ENCODE measurements around the gene CABLES1. TPM values are rescaled to one million over a fixed set of nuclear protein-coding genes. Genes with fewer than 3 reads are reported as not detected.
A peak's percentile ranks its signal among the peaks of the same experiment; 100 is the strongest.

The CABLES1 gene
- total RNA-seq, 1 donor from 2014 or later, result 39.3 TPM

- DNase-seq (ENCODE audit: extremely low spot score in 2 of 2), result no peak
- Histone ChIP-seq H3K27me3 (no peaks in the 10 kb centered on the region), H3K27ac (peak overlapping the region; percentile 79), H3K4me3 (no peak overlapping the region), H3K9me3 (no peaks in the 10 kb centered on the region), H3K36me3 (no peaks in the 10 kb centered on the region), H3K4me1 (peaks cover 62% of the 10 kb centered on the region)
- intact Hi-C loops (cut with DNase I), result loop anchor here (10.0 kb wide), 1 partner anchor 98 kb away; the partner anchor contains the start of gene CABLES1
- TF ChIP-seq POLR2AphosphoS5 (IDR thresholded peaks at IDR 0.05; ENCODE audit: insufficient read depth in 1 of 2, low read depth in 1 of 2) (no peak), CTCF (IDR thresholded peaks at IDR 0.05) (no peak), POLR2A (IDR thresholded peaks at IDR 0.05) (no peak)
These were observed 97.0 kb downstream of the CABLES1 start for GRCh38 chr18:23232331-23232730.

GRCh38 chr18:23234619-23235018, 99.3 kb downstream of the CABLES1 start:
- Histone ChIP-seq H3K27ac (no peak overlapping the region), H3K9me3 (no peaks in the 10 kb centered on the region), H3K4me1 (peaks cover 60% of the 10 kb centered on the region), H3K27me3 (no peaks in the 10 kb centered on the region), H3K4me3 (no peak overlapping the region), H3K36me3 (no peaks in the 10 kb centered on the region)
- intact Hi-C loops (cut with DNase I), result loop anchor here (10.0 kb wide), 1 partner anchor 100 kb away; the partner anchor contains the start of gene CABLES1
- no peak for DNase-seq (ENCODE audit: extremely low spot score in 2 of 2)
- TF ChIP-seq CTCF (IDR thresholded peaks at IDR 0.05) (no peak), POLR2AphosphoS5 (IDR thresholded peaks at IDR 0.05; ENCODE audit: insufficient read depth in 1 of 2, low read depth in 1 of 2) (no peak), POLR2A (IDR thresholded peaks at IDR 0.05) (no peak)

GRCh38 chr18:23235336-23235735, 100.1 kb downstream of the CABLES1 start:
- no peak overlapping the region for H3K27ac ChIP-seq
- intact Hi-C loops (cut with DNase I), result loop anchor here (10.0 kb wide), 1 partner anchor 101 kb away; the partner anchor contains the start of gene CABLES1
- TF ChIP-seq POLR2AphosphoS5 (IDR thresholded peaks at IDR 0.05; ENCODE audit: insufficient read depth in 1 of 2, low read depth in 1 of 2), result no peak
- TF ChIP-seq CTCF (IDR thresholded peaks at IDR 0.05), result no peak
- TF ChIP-seq POLR2A (IDR thresholded peaks at IDR 0.05), result no peak

GRCh38 chr18:23235860-23236259, 100.6 kb downstream of the CABLES1 start:
- H3K36me3 ChIP-seq, result no peaks in the 10 kb centered on the region
- no peaks in the 10 kb centered on the region for H3K9me3 ChIP-seq
- DNase-seq (ENCODE audit: extremely low spot score in 2 of 2), result no peak
- H3K27me3 ChIP-seq, result no peaks in the 10 kb centered on the region
- peaks cover 47% of the 10 kb centered on the region for H3K4me1 ChIP-seq
- TF ChIP-seq POLR2AphosphoS5 (IDR thresholded peaks at IDR 0.05; ENCODE audit: insufficient read depth in 1 of 2, low read depth in 1 of 2) (no peak), CTCF (IDR thresholded peaks at IDR 0.05) (no peak), POLR2A (IDR thresholded peaks at IDR 0.05) (no peak)
- H3K4me3 ChIP-seq, result no peak overlapping the region
- H3K27ac ChIP-seq, result no peak overlapping the region
- intact Hi-C loops (cut with DNase I), result loop anchor here (10.0 kb wide), 1 partner anchor 101 kb away; the partner anchor contains the start of gene CABLES1

More at GRCh38 chr18:23235336-23235735, 100.1 kb downstream of the CABLES1 start:
- DNase-seq (ENCODE audit: extremely low spot score in 2 of 2), result no peak
- Histone ChIP-seq H3K27me3 (no peaks in the 10 kb centered on the region), H3K36me3 (no peaks in the 10 kb centered on the region), H3K4me1 (peaks cover 52% of the 10 kb centered on the region), H3K9me3 (no peaks in the 10 kb centered on the region), H3K4me3 (no peak overlapping the region)

- no peaks in the 10 kb centered on the region for H3K9me3 ChIP-seq
- peak overlapping the region in 1 of 2 donors; percentile 48 for H3K4me3 ChIP-seq
- H3K27me3 ChIP-seq, result no peaks in the 10 kb centered on the region
- TF ChIP-seq POLR2AphosphoS5 (IDR thresholded peaks at IDR 0.05; ENCODE audit: insufficient read depth in 1 of 2, low read depth in 1 of 2) (no peak), CTCF (IDR thresholded peaks at IDR 0.05) (no peak), POLR2A (IDR thresholded peaks at IDR 0.05) (no peak)
- intact Hi-C loops (cut with DNase I), result loop anchor here (10.0 kb wide), 1 partner anchor 102 kb away; the partner anchor contains the start of gene CABLES1
- H3K36me3 ChIP-seq, result no peaks in the 10 kb centered on the region
- DNase-seq (ENCODE audit: extremely low spot score in 2 of 2), result no peak
- H3K4me1 ChIP-seq, result peaks cover 36% of the 10 kb centered on the region
- peak overlapping the region; percentile 89 for H3K27ac ChIP-seq
These were observed 101.7 kb downstream of the CABLES1 start for GRCh38 chr18:23236876-23237468.

Measured in vagina (tissue), 2 donors.